Prostate gland (tissue), 2 donors: Measurements from ENCODE around the gene IKZF4. TPM values are rescaled to one million over a fixed set of nuclear protein-coding genes. Genes with fewer than 3 reads are reported as not detected.
"Not testable (repeated sequence)": the region's sequence is repeated elsewhere in the genome, so short reads cannot be mapped to it uniquely, and the experiment has no call there.

Experiments used
- DNase-seq: peaks from one replicate; pipeline ENCODE4 v3.0.0-alpha.2; 2019; ENCODE audit warnings: low spot score
- H3K27ac ChIP-seq, 2 donors: fragments of 200-600 bp; sonication (generic); 2 replicates each; pipeline ENCODE4 v1.5.1; 2017 to 2019
- H3K27me3 ChIP-seq: fragments of 200-600 bp; sonication (generic); replicated peaks from 2 replicates; pipeline ENCODE4 v1.5.1; 2019; ENCODE audit not compliant: insufficient read depth
- H3K36me3 ChIP-seq, 2 donors: fragments of 200-600 bp; sonication (generic); 1 replicate in 1 of 2; 2 replicates in 1 of 2; pipeline versions ENCODE4 v1.5.1 to v1.8.1; 2017 to 2019
- H3K4me1 ChIP-seq: fragments of 200-600 bp; sonication (generic); replicated peaks from 2 replicates; pipeline ENCODE4 v1.5.1; 2019
- H3K4me3 ChIP-seq, 2 donors: fragments of 200-600 bp; sonication (generic); 2 replicates each; pipeline ENCODE4 v1.5.1; 2017 to 2019
- H3K9me3 ChIP-seq: fragments of 200-600 bp; sonication (generic); 2 replicates; pipeline ENCODE4 v1.5.1; 2017
- CTCF ChIP-seq, 4 experiments: fragments of 200-600 bp in 2 of 4; fragments of 450-650 bp in 2 of 4; sonication (generic) in 2 of 4; IDR thresholded peaks; 1 replicate in 3 of 4; 2 replicates in 1 of 4; pipeline ENCODE4 v1.5.1; 2016 to 2019; ENCODE audit warnings: antibody characterized with exemption in 4 of 4, mild to moderate bottlenecking in 2 of 4, moderate library complexity in 2 of 4
- POLR2A ChIP-seq: fragments of 450-650 bp; IDR thresholded peaks from one replicate; pipeline ENCODE4 v1.6.1; 2016; ENCODE audit warnings: antibody characterized with exemption, mild to moderate bottlenecking
- POLR2AphosphoS5 ChIP-seq: sonication (generic); formaldehyde crosslinking; IDR thresholded peaks from one replicate; pipeline ENCODE4 v1.6.1; 2017; ENCODE audit warnings: antibody characterized with exemption
- WGBS: methylation state at CpG from one replicate; pipeline ENCODE4 v1.1.5; 2018; 5-methylcytosine and 5-hydroxymethylcytosine counted together
- intact Hi-C: fragments of 100-400 bp; cut with DNase I; formaldehyde crosslinking; loops from one replicate; pipeline ENCODE4 v1.14.2; 2022
- total RNA-seq, 2 donors: library from RNA; depleted of rRNA; stranded (reverse); fragments of >200 nt; gene quantifications; one replicate each; pipeline ENCODE4 v1.1.0, GENCODE V29; 2016

Gene IKZF4
- total RNA-seq, 2 donors from 2014 or later: 2.2 to 6.2 TPM

DNA sequence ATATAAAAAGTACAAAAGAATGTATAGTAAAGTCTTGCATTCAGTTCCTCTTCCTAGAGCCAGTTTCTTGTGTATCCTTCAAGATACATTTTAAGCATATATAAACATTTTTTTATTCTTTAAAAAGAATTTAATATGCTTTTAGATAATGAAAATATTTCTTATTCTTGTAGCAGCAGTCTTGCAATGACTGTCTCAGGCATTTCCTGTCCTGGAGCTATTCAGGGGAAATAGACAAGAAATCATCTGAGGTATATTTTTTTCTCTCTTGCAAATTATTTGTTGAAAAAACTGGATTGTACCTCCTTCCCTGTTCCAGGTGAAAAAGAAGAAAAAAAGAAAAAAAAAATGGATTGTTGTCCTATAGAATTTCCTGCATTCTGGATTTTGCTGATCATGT lies 42.2 kb downstream of the IKZF4 start:
- H3K9me3 ChIP-seq: no peaks in the 10 kb centered on the region
- H3K36me3 ChIP-seq: no peaks in the 10 kb centered on the region
- no peak overlapping the region for H3K4me3 ChIP-seq
- no peaks in the 10 kb centered on the region for H3K4me1 ChIP-seq
- intact Hi-C loops: no loop called here
- TF ChIP-seq POLR2A (no peak), POLR2AphosphoS5 (no peak), CTCF (IDR thresholded peaks at IDR 0.05) (no peak)
- DNase-seq: no peak
- no peak overlapping the region for H3K27ac ChIP-seq
- H3K27me3 ChIP-seq: no peaks in the 10 kb centered on the region

DNA sequence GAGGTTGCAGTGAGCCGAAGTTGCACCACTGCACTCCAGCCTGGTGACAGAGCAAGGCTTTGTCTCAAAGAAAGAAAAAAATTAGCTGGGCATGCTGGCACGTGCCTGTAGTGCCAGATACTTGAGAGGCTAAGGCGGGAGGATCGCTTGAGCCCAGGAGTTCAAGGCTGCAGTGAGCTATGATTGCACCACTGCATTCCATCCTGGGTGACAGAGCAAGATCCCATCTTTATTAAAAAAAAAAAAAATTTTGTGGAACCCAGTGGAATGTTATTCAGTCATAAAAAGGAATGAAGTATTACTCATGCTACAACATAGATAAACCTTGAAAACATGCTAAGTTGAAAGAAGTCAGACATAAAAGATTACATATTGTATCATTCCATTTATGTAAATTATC lies 50.8 kb downstream of the IKZF4 start:
- Histone ChIP-seq H3K36me3 (no peaks in the 10 kb centered on the region), H3K9me3 (no peaks in the 10 kb centered on the region), H3K27ac (no peak overlapping the region), H3K27me3 (no peaks in the 10 kb centered on the region), H3K4me3 (no peak overlapping the region), H3K4me1 (no peaks in the 10 kb centered on the region)
- intact Hi-C loops: no loop called here
- DNase-seq: no peak
- WGBS: 45% methylated on average over 4 of the region's 4 CpGs
- no peak for TF ChIP-seq POLR2A
- no peak for TF ChIP-seq POLR2AphosphoS5
- no peak for TF ChIP-seq CTCF (IDR thresholded peaks at IDR 0.05)

DNA sequence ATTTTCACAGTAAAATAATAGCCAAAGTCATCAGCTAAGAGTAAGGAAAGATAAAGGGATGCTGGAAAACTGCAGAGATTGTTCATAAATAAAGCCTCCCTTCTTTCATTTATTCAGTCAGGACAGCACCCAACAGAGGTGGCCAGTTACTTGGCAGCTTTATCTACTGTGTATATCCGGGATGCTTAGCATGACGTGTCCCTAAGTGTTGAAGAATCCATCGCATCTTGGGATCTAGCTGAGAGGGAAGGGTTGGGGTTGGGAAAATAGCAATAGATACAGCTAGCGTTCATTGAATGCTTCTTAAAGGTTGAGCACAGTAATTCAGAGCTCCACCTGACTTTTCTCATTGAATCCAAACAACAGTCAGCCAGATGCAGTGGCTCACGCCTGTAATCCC lies 53.6 kb downstream of the IKZF4 start:
- 84% methylated on average over 5 of the region's 5 CpGs for WGBS
- H3K36me3 ChIP-seq: no peaks in the 10 kb centered on the region
- intact Hi-C loops: no loop called here
- no peaks in the 10 kb centered on the region for H3K27me3 ChIP-seq
- DNase-seq: no peak
- no peaks in the 10 kb centered on the region for H3K9me3 ChIP-seq
- TF ChIP-seq POLR2A: no peak
- no peak for TF ChIP-seq CTCF (IDR thresholded peaks at IDR 0.05)
- no peak overlapping the region for H3K27ac ChIP-seq
- H3K4me1 ChIP-seq: no peaks in the 10 kb centered on the region
- H3K4me3 ChIP-seq: no peak overlapping the region

DNA sequence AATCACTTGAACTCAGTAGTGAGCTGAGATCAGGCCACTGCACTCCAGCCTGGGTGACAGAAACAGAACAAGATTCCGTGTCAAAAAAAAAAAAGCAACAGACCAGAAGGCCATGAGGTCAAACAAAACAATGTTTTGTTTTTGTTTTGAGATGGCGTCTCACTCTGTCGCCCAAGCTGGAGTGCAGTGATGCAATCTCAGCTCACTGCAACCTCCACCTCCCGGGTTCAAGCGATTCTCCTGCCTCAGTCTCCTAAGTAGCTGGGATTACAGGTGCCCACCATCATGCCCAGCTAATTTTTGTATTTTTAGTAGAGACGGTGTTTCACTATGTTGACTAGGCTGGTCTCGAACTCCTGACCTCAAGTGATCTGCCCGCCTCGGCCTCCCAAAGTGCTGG lies 57.1 kb downstream of the IKZF4 start:
- H3K27me3 ChIP-seq, H3K4me1 ChIP-seq, H3K36me3 ChIP-seq, H3K4me3 ChIP-seq, intact Hi-C loops, DNase-seq, H3K9me3 ChIP-seq: not testable (repeated sequence)
- H3K27ac ChIP-seq: peak overlapping the region in 1 of 2 donors; percentile 96
- 92% methylated on average over 9 of the region's 9 CpGs for WGBS

DNA sequence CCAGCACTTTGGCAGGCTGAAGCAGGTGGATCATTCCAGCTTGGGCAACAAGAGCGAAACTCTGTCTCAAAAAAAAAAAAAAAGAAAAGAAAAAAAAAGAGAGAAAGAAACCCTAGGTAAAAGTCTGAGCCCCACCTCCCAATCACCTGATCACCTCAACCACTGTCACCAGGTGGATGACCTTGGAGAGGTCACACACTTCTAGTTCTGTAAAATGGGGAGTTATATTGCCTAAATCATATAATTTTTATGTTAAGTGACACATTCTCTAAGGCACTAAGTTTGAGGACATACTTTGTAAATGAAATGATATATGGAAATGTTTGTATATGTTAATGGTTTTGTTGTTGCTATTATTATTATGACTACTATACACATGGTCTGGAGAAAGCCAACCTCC lies 57.6 kb downstream of the IKZF4 start:
- H3K27ac ChIP-seq: peak overlapping the region; percentile 94 to 96
- H3K4me1 ChIP-seq: no peaks in the 10 kb centered on the region
- H3K9me3 ChIP-seq: no peaks in the 10 kb centered on the region
- H3K27me3 ChIP-seq: no peaks in the 10 kb centered on the region
- TF ChIP-seq POLR2A (no peak), CTCF (IDR thresholded peaks at IDR 0.05) (no peak), POLR2AphosphoS5 (no peak)
- DNase-seq: no peak
- no peaks in the 10 kb centered on the region for H3K36me3 ChIP-seq
- no peak overlapping the region for H3K4me3 ChIP-seq
- intact Hi-C loops: no loop called here
- 85% methylated on average over 1 of the region's 1 CpG for WGBS
